Mesothelial cell of epicardium (in vitro differentiated cells): ENCODE results near the gene GALNT11. TPM values are rescaled to one million over a fixed set of nuclear protein-coding genes. Genes with fewer than 3 reads are reported as not detected.
"Not testable (repeated sequence)": the region's sequence is repeated elsewhere in the genome, so short reads cannot be mapped to it uniquely, and the experiment has no call there.

Source experiments
- DNase-seq, 2 experiments: peaks; one replicate each; pipeline ENCODE4 v3.0.0; 2021; ENCODE audit warnings: low spot score in 2 of 2; ENCODE audit not compliant: unreplicated experiment in 2 of 2
- H3K27ac Mint-ChIP-seq: 2 replicates; pipeline ENCODE4 v1.8.0; 2021; ENCODE audit warnings: mixed read lengths
- H3K27me3 Mint-ChIP-seq: 2 replicates; pipeline ENCODE4 v1.8.0; 2021; ENCODE audit warnings: low read depth, mixed read lengths
- H3K36me3 Mint-ChIP-seq: 2 replicates; pipeline ENCODE4 v1.8.0; 2021; ENCODE audit warnings: mixed read lengths
- H3K4me1 Mint-ChIP-seq: 2 replicates; pipeline ENCODE4 v1.8.0; 2021; ENCODE audit warnings: mixed read lengths
- H3K4me3 Mint-ChIP-seq: 2 replicates; pipeline ENCODE4 v1.8.0; 2021; ENCODE audit warnings: mild to moderate bottlenecking, moderate library complexity, mixed read lengths
- H3K9me3 Mint-ChIP-seq: 2 replicates; pipeline ENCODE4 v1.8.0; 2021; ENCODE audit warnings: mixed read lengths
- total RNA-seq: library from RNA; stranded (reverse); gene quantifications from 3 replicates; pipeline ENCODE4 v1.2.1, GENCODE V29; 2021
- TF ChIP-seq, protein P1 (sequence below): fragments of 200-600 bp; sonication (generic); IDR thresholded peaks from one replicate; pipeline ENCODE4 v1.5.0; 2021; ENCODE audit warnings: antibody characterized with exemption; ENCODE audit not compliant: unreplicated experiment

Gene GALNT11
- total RNA-seq, 1 donor from 2014 or later: 37.9 TPM

DNA sequence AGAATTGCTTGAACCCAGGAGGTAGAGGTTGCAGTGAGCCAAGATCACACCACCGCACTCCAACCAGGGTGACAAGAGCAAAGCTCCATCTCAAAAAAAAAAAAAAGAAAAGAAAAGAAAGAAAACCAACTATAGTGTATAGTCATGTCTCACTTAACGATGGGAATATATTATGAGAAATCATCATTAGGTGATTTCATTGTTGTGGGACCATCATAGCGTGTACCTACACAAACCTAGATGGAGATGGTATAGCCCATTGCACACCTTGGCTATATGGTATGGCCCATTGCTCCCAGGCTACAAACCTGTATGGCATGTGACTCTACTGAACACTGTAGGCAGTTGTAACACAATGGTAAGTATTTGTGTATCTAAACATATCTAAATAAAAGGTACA, 8.5 kb upstream of the GALNT11 start:
- no peak for DNase-seq
- H3K27me3 Mint-ChIP-seq: peaks cover 2% of the 10 kb centered on the region
- TF ChIP-seq, protein P1, sequence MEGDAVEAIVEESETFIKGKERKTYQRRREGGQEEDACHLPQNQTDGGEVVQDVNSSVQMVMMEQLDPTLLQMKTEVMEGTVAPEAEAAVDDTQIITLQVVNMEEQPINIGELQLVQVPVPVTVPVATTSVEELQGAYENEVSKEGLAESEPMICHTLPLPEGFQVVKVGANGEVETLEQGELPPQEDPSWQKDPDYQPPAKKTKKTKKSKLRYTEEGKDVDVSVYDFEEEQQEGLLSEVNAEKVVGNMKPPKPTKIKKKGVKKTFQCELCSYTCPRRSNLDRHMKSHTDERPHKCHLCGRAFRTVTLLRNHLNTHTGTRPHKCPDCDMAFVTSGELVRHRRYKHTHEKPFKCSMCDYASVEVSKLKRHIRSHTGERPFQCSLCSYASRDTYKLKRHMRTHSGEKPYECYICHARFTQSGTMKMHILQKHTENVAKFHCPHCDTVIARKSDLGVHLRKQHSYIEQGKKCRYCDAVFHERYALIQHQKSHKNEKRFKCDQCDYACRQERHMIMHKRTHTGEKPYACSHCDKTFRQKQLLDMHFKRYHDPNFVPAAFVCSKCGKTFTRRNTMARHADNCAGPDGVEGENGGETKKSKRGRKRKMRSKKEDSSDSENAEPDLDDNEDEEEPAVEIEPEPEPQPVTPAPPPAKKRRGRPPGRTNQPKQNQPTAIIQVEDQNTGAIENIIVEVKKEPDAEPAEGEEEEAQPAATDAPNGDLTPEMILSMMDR: no peak
- H3K36me3 Mint-ChIP-seq: no peaks in the 10 kb centered on the region
- peaks cover 8% of the 10 kb centered on the region for H3K9me3 Mint-ChIP-seq
- no peak overlapping the region for H3K27ac Mint-ChIP-seq
- no peaks in the 10 kb centered on the region for H3K4me1 Mint-ChIP-seq
- H3K4me3 Mint-ChIP-seq: no peak overlapping the region

DNA sequence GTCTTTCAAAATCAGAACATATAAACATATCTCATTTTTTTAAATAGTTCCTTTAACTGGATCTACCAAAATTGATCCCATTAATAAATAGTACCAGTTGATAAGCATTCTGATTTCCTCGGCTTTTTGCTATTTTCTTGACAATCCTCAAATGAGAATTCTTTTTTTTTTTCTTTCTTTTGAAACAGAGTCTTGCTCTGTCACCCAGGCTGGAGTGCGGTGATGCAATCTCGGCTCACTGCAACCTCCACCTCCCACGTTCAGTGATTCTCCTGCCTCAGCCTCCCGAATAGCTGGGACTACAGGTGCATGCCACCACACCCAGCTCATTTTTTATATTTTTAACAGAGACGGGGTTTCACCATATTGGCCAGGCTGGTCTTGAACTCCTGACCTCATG, 7.8 kb upstream of the GALNT11 start:
- H3K27ac Mint-ChIP-seq, DNase-seq, H3K27me3 Mint-ChIP-seq, H3K4me1 Mint-ChIP-seq, H3K9me3 Mint-ChIP-seq, H3K36me3 Mint-ChIP-seq, H3K4me3 Mint-ChIP-seq: not testable (repeated sequence)

DNA sequence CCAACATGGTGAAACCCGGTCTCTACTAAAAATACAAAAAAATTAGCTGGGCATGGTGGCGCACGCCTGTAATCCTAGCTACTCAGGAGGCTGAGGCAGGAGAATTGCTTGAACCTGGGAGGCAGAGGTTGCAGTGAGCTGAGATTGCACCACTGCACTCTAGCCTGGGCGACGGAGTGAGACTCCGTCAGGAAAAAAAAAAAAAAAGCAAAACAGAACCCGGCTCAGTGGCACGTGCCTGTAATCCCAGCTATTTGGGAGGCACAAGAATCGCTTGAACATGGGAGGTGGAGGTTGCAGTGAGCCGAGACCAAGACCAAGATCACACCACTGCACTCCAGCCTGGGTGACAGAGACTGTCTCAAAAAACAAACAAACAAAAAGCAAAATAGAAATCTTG, 3.7 kb upstream of the GALNT11 start:
- not testable (repeated sequence) for H3K9me3 Mint-ChIP-seq, H3K27ac Mint-ChIP-seq, H3K4me3 Mint-ChIP-seq, H3K4me1 Mint-ChIP-seq, H3K36me3 Mint-ChIP-seq, H3K27me3 Mint-ChIP-seq, DNase-seq

DNA sequence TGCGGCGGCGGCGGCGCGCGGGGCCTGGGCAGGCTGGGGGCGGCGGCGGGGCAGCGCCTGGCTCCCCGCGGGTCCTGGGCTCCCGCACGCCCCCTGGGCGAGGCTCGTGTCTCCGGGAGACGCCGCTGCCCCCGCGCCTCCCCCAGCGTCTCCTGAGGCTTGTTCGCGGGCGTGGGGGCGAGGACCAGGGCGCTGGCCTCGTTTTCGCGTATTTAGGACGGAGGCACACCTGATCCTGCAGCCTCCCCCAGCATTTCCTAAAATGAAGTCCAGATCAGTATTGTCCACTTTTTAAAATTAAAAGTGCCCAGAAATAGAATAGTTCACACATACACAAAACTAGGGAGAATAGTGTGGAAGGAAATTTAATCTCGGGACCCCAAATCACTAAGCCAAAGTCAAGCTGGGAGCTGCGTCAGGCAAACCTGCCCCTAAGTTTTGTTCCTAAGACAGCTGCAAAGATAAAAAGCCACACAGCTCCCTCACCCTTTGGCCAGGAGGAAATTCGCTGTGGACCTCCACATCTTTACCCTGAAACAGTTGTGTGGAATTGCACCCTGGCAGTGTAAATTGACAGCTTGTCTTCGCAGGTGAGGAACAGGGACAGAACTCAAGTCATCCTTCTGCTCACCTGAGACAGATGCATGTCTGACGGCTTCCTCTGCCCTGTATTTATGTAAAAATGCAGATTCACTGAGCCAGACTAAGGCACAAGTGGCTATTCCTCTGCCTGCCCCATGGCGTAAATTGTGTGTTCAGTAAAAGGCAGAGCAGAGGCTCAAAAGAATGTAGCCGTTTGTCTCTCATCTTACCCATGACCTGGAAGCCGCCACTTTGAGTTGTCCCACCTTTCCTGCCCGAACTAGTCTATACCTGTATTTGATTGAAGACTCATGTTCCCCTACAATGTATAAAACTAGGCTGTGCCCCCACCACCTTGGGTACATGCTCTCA, 740 bp downstream of the GALNT11 start:
- TF ChIP-seq, protein P1: no peak
- Mint-ChIP-seq H3K4me1 (peaks cover 8% of the 10 kb centered on the region), H3K9me3 (peaks cover 9% of the 10 kb centered on the region), H3K4me3 (peak overlapping the region; percentile 77), H3K36me3 (peaks cover 26% of the 10 kb centered on the region), H3K27me3 (no peaks in the 10 kb centered on the region), H3K27ac (peak overlapping the region; percentile 75)
- no peak for DNase-seq

DNA sequence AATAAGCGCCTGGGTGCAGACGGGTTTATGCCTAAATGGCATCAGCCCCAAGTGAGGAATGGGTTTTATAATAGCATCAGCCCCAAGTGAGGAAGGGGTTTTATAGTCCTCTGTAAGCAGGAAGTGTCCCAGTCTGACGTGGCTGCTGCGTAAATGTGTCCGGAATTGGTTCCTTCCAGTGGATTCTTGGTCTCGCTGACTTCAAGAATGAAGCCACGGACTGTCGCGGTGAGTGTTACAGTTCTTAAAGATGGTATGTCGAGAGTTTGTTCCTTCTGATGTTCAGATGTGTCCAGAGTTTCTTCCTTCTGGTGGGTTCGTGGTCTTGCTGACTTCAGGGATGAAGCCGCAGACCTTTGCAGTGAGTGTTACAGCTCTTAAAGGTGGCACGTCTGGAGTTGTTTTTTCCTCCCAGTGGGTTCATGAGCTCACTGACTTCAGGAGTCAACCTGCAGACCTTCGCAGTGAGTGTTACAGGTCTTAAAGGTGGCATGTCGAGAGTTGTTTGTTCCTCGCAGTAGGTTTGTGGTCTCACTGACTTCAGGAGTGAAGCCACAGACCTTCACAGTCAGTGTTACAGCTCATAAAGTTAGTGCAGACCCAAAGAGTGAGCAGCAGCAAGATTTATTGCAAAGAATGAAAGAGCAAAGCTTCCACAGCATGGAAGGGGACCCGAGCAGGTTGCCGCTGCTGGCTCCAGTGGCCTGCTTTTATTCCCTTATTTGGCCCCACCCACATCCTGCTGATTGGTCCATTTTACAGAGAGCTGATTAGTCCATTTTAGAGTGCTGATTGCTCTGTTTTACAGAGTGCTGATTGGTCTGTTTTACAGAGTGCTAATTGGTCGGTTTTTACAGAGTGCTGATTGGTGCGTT, 2.3 kb downstream of the GALNT11 start:
- DNase-seq, H3K27me3 Mint-ChIP-seq, H3K4me1 Mint-ChIP-seq, H3K4me3 Mint-ChIP-seq, H3K27ac Mint-ChIP-seq, H3K9me3 Mint-ChIP-seq: not testable (repeated sequence)
- H3K36me3 Mint-ChIP-seq: peaks cover 26% of the 10 kb centered on the region

DNA sequence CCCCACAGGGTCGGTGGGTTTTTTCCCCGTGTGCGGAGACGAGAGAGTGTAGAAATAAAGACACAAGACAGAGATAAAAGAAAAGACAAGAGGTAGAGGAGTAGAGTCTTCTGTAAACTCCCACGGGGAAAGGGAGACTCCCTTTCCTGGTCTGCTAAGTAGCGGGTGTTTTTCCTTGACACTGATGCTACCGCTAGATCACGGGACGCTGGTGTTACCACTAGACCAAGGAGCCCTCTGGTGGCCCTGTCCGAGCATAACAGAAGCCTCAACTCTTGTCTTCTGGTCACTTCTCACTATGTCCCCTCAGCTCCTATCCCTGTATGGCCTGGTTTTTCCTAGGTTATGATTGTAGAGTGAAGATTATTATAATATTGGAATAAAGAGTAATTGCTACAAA, 4.6 kb downstream of the GALNT11 start:
- not testable (repeated sequence) for H3K27ac Mint-ChIP-seq, H3K4me1 Mint-ChIP-seq, H3K27me3 Mint-ChIP-seq, H3K4me3 Mint-ChIP-seq, DNase-seq
- peaks cover 12% of the 10 kb centered on the region for H3K9me3 Mint-ChIP-seq
- H3K36me3 Mint-ChIP-seq: peaks cover 36% of the 10 kb centered on the region

DNA sequence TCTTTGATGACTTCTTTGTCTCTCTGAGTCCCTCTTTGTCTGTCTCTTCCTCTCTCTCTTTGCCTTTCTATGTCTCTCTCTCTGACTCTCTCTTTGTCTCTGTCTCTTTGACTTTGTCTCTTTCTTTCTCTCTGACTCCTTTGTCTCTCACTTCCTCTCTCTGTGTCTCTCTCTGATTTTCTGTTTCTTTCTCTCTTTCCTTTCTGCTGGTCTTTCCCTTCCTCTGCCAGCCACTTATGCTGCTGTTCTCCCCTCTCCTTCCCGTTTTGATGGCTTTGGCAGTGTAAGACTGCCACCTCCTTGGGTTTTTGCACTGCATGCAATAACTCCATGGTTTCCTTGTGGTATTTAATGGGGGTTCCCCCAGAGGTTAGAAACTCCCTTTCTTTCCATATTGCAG, 5.2 kb downstream of the GALNT11 start:
- not testable (repeated sequence) for H3K27me3 Mint-ChIP-seq, H3K4me3 Mint-ChIP-seq, H3K4me1 Mint-ChIP-seq, H3K27ac Mint-ChIP-seq, DNase-seq
- Mint-ChIP-seq H3K9me3 (peaks cover 12% of the 10 kb centered on the region), H3K36me3 (peaks cover 36% of the 10 kb centered on the region)

DNA sequence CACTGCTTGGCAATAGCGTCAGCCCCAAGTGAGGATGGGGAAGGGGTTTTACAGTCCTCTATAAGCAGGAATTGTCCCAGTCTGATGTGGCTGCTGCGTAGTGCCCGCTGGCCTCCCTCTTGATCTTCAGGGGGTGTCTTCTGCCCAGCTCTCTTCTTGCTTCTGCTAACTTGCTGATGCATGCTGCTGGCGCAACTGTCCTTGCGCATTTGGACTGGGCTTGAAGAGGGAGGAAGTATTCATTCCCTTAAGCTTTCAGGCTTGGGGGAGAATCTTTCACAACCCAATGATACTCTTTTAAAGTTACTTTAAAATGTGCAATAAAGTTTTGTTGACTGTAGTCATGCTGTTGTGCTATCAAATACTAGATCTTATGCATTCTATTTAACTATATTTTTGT, 10.3 kb downstream of the GALNT11 start:
- no peaks in the 10 kb centered on the region for H3K27me3 Mint-ChIP-seq
- peak overlapping the region; percentile 46 for H3K4me3 Mint-ChIP-seq

DNA sequence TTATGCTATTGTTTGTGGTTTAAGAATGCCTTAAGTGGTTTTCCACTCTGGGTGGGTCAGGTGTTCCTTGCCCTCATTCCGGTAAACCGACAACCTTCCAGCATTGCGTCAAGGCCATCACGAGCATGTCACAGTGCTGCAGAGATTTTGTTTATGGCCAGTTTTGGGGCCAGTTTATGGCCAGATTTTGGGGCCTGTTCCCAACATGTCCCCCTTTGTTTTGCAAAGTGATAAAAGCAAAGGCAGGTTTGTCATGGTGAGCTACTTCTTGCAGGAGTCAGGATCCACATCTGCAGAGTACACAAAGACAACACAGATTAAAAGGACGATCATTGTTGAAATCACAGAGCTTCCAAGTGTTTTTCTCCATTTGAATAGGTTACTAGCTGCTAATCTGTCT, 12.9 kb downstream of the GALNT11 start:
- H3K36me3 Mint-ChIP-seq: peaks cover 64% of the 10 kb centered on the region
- not testable (repeated sequence) for H3K27ac Mint-ChIP-seq, DNase-seq, H3K4me1 Mint-ChIP-seq, H3K4me3 Mint-ChIP-seq, H3K27me3 Mint-ChIP-seq
- peaks cover 63% of the 10 kb centered on the region for H3K9me3 Mint-ChIP-seq

More for the DNA sequence above, 10.3 kb downstream of the GALNT11 start:
- H3K36me3 Mint-ChIP-seq: peaks cover 53% of the 10 kb centered on the region
- no peak overlapping the region for H3K27ac Mint-ChIP-seq
- no peak for DNase-seq
- TF ChIP-seq, protein P1: no peak
- H3K4me1 Mint-ChIP-seq: no peaks in the 10 kb centered on the region
- H3K9me3 Mint-ChIP-seq: peaks cover 45% of the 10 kb centered on the region

DNA sequence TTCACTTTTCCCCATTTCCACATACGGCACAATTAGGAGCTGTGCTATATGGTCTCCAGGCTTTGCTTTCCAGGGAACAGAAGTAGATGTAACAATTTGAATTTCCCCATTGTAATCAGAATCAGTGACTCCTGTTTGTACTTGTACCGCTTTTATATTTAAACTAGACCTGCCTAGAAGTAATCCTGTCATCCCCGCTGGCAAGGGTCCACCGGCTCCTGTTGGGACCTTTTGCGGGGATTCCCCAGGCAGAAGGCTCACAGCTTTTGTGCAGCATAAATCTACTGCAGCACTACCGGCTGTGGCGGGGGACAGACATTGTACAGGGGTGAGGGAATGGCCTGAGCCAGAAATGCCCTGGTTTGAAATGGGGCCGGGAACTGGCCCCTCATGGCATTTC, 17.6 kb downstream of the GALNT11 start:
- Mint-ChIP-seq H3K9me3 (peaks cover 76% of the 10 kb centered on the region), H3K36me3 (peaks cover 73% of the 10 kb centered on the region)
- not testable (repeated sequence) for H3K4me3 Mint-ChIP-seq, DNase-seq, H3K27me3 Mint-ChIP-seq, H3K27ac Mint-ChIP-seq, H3K4me1 Mint-ChIP-seq

DNA sequence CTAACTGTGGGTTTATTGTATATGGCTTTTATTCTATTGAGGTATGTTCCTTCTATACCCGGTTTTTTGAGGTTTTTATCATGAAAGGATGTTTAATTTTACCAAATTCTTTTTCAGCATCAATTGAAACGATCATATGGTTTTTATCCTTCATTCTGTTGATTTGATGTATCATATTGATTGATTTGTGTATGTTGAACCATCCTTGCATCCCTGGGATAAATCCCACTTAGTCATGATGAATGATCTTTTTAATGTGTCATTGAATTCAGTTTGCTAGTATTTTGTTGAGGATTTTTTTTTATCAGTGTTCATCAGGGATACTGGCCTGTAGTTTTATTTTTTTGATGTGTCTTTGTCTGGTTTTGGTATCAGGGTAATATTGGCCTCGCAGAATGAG, 19.4 kb downstream of the GALNT11 start:
- peaks cover 78% of the 10 kb centered on the region for H3K9me3 Mint-ChIP-seq
- DNase-seq, H3K27ac Mint-ChIP-seq, H3K4me3 Mint-ChIP-seq, H3K4me1 Mint-ChIP-seq, H3K27me3 Mint-ChIP-seq: not testable (repeated sequence)
- H3K36me3 Mint-ChIP-seq: peaks cover 66% of the 10 kb centered on the region
